Spinal cord (tissue), 10 donors: ENCODE measurements around the gene AOPEP. TPM values are rescaled to one million over a fixed set of nuclear protein-coding genes. Genes with fewer than 3 reads are reported as not detected.

Experiments used
- DNase-seq, 6 donors: peaks; one replicate each; pipeline versions ENCODE4 v3.0.0 to v3.0.0-alpha.2; 2013 to 2015; ENCODE audit warnings: low spot score in 6 of 6, low read depth in 4 of 6
- H3K27ac ChIP-seq: one replicate; pipeline ENCODE4 v1.5.1; 2013; ENCODE audit warnings: low read depth, low read length, control low read depth
- H3K27me3 ChIP-seq: one replicate; pipeline ENCODE4 v1.6.1; 2013; ENCODE audit warnings: low read length; ENCODE audit not compliant: control insufficient read depth, insufficient read depth
- H3K36me3 ChIP-seq: one replicate; pipeline ENCODE4 v1.6.1; 2013; ENCODE audit warnings: low read length; ENCODE audit not compliant: control insufficient read depth, insufficient read depth
- H3K4me1 ChIP-seq: one replicate; pipeline ENCODE4 v1.6.1; 2013; ENCODE audit warnings: low read length; ENCODE audit not compliant: control insufficient read depth, insufficient read depth
- H3K4me3 ChIP-seq: one replicate; pipeline ENCODE4 v1.5.1; 2013; ENCODE audit warnings: low read depth, low read length, control low read depth
- H3K9me3 ChIP-seq: one replicate; pipeline ENCODE4 v1.6.1; 2013; ENCODE audit warnings: low read length; ENCODE audit not compliant: control insufficient read depth, insufficient read depth
- WGBS: methylation state at CpG from one replicate; pipeline ENCODE4 v1.1.5; 2013; ENCODE audit warnings: missing lambda C conversion rate; ENCODE audit not compliant: insufficient coverage; 5-methylcytosine and 5-hydroxymethylcytosine counted together
- polyA plus RNA-seq, 2 donors: library from polyadenylated mRNA; unstranded; fragments of 120-200 nt; gene quantifications; one replicate each; pipeline ENCODE4 v1.2.1, GENCODE V29; 2013; ENCODE audit not compliant: insufficient read length in 2 of 2
- total RNA-seq, 2 donors: library from RNA; depleted of rRNA in 1 of 2; stranded (reverse); fragments of 120-200 nt in 1 of 2; fragments of >200 nt in 1 of 2; gene quantifications; one replicate each; pipeline versions ENCODE4 v1.2.3 to v1.2.4, GENCODE V29; 2013 to 2014
- donor health status: healthy.

Gene AOPEP
- total and polyA plus RNA-seq, 4 donors, result 42.8 to 77.4 (median 56.3) TPM

- DNase-seq, result peak in 1 of 6 donors; percentile 27
- no peaks in the 10 kb centered on the region for H3K27me3 ChIP-seq
- peaks cover 13% of the 10 kb centered on the region for H3K4me1 ChIP-seq
- no peaks in the 10 kb centered on the region for H3K9me3 ChIP-seq
- H3K36me3 ChIP-seq, result peaks cover 12% of the 10 kb centered on the region
- WGBS, result 72% methylated on average over 4 of the region's 9 CpGs
- no peak overlapping the region for H3K4me3 ChIP-seq
- H3K27ac ChIP-seq, result no peak overlapping the region
Observed at GRCh38 chr9:94980947-94981722, 254.6 kb downstream of the AOPEP start.

- peaks cover 13% of the 10 kb centered on the region for H3K4me1 ChIP-seq
- no peaks in the 10 kb centered on the region for H3K27me3 ChIP-seq
- no peak overlapping the region for H3K4me3 ChIP-seq
- H3K36me3 ChIP-seq, result peaks cover 12% of the 10 kb centered on the region
- no peak for DNase-seq
- H3K27ac ChIP-seq, result no peak overlapping the region
- H3K9me3 ChIP-seq, result no peaks in the 10 kb centered on the region
- WGBS, result 80% methylated on average over 1 of the region's 3 CpGs
Observed at GRCh38 chr9:94981723-94982090, 255.2 kb downstream of the AOPEP start.

- WGBS, result no CpG with 5 or more reads among the region's 6 CpGs
- no peaks in the 10 kb centered on the region for H3K27me3 ChIP-seq
- H3K4me1 ChIP-seq, result peaks cover 13% of the 10 kb centered on the region
- no peaks in the 10 kb centered on the region for H3K9me3 ChIP-seq
- DNase-seq, result no peak
- H3K4me3 ChIP-seq, result no peak overlapping the region
- peaks cover 9% of the 10 kb centered on the region for H3K36me3 ChIP-seq
- H3K27ac ChIP-seq, result no peak overlapping the region
Observed at GRCh38 chr9:94982211-94982610, 255.7 kb downstream of the AOPEP start.

GRCh38 chr9:94983552-94983951 lies 257.1 kb downstream of the AOPEP start:
- no peaks in the 10 kb centered on the region for H3K27me3 ChIP-seq
- H3K36me3 ChIP-seq, result peaks cover 9% of the 10 kb centered on the region
- DNase-seq, result no peak
- no peak overlapping the region for H3K27ac ChIP-seq
- no peaks in the 10 kb centered on the region for H3K9me3 ChIP-seq
- H3K4me3 ChIP-seq, result no peak overlapping the region
- WGBS, result 98% methylated on average over 4 of the region's 6 CpGs
- peaks cover 13% of the 10 kb centered on the region for H3K4me1 ChIP-seq

- peaks cover 4% of the 10 kb centered on the region for H3K36me3 ChIP-seq
- peaks cover 8% of the 10 kb centered on the region for H3K4me1 ChIP-seq
- peak in 1 of 6 donors; percentile 18 for DNase-seq
- 90% methylated on average over 6 of the region's 9 CpGs for WGBS
- H3K27me3 ChIP-seq, result no peaks in the 10 kb centered on the region
- H3K4me3 ChIP-seq, result no peak overlapping the region
- no peaks in the 10 kb centered on the region for H3K9me3 ChIP-seq
- no peak overlapping the region for H3K27ac ChIP-seq
Observed at GRCh38 chr9:94984891-94985476, 258.5 kb downstream of the AOPEP start.

GRCh38 chr9:94985649-94986048 lies 259.1 kb downstream of the AOPEP start:
- DNase-seq, result no peak
- Histone ChIP-seq H3K4me1 (peaks cover 4% of the 10 kb centered on the region), H3K27ac (no peak overlapping the region)

GRCh38 chr9:94987731-94988130 lies 261.2 kb downstream of the AOPEP start:
- peaks cover 6% of the 10 kb centered on the region for H3K36me3 ChIP-seq
- H3K4me3 ChIP-seq, result no peak overlapping the region
- H3K27me3 ChIP-seq, result no peaks in the 10 kb centered on the region
- no peaks in the 10 kb centered on the region for H3K4me1 ChIP-seq
- H3K27ac ChIP-seq, result no peak overlapping the region
- no peak for DNase-seq
- 67% methylated on average over 1 of the region's 1 CpG for WGBS
- H3K9me3 ChIP-seq, result no peaks in the 10 kb centered on the region

More at GRCh38 chr9:94985649-94986048, 259.1 kb downstream of the AOPEP start:
- Histone ChIP-seq H3K4me3 (no peak overlapping the region), H3K27me3 (no peaks in the 10 kb centered on the region), H3K9me3 (no peaks in the 10 kb centered on the region), H3K36me3 (peaks cover 1% of the 10 kb centered on the region)
- no CpG with 5 or more reads among the region's 3 CpGs for WGBS

- no peak overlapping the region for H3K4me3 ChIP-seq
- DNase-seq, result no peak
- no peak overlapping the region for H3K27ac ChIP-seq
- H3K4me1 ChIP-seq, result no peaks in the 10 kb centered on the region
- H3K9me3 ChIP-seq, result no peaks in the 10 kb centered on the region
- no peaks in the 10 kb centered on the region for H3K27me3 ChIP-seq
- peaks cover 6% of the 10 kb centered on the region for H3K36me3 ChIP-seq
- WGBS, result 97% methylated on average over 5 of the region's 8 CpGs
Observed at GRCh38 chr9:94990897-94991561, 264.5 kb downstream of the AOPEP start.

GRCh38 chr9:94991961-94992907 lies 265.7 kb downstream of the AOPEP start:
- Histone ChIP-seq H3K36me3 (peaks cover 6% of the 10 kb centered on the region), H3K9me3 (no peaks in the 10 kb centered on the region), H3K27me3 (no peaks in the 10 kb centered on the region), H3K4me3 (no peak overlapping the region), H3K27ac (no peak overlapping the region), H3K4me1 (no peaks in the 10 kb centered on the region)
- DNase-seq, result no peak
- 80% methylated on average over 9 of the region's 15 CpGs for WGBS
